ENCODE data around the gene OXNAD1.

DNA sequence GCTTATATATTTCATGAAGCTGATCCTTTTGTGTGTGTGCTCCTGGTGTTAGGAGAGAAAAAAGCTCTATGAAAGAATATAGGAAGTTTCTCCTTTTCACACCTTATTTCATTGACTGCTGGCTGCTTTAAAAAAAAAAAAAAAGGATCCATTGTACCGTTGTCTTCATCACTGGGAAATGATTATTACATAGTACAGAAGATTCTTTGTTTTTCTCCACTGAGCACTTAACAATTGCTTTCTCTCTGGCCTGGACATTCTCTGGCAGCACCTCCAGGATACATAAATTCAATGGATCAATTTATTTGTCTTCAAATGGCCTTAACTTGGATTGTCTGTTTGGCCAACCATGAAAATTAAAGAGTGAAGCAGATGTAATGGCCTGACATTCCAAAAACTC is 37.4 kb upstream of the OXNAD1 start:
- no peak for TF ChIP-seq CEBPB (IDR thresholded peaks at IDR 0.05)
- TF ChIP-seq FOXM1 (IDR thresholded peaks at IDR 0.05; ENCODE audit: borderline replicate concordance, low read depth): no peak
- TF ChIP-seq, protein P1, sequence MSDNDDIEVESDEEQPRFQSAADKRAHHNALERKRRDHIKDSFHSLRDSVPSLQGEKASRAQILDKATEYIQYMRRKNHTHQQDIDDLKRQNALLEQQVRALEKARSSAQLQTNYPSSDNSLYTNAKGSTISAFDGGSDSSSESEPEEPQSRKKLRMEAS (IDR thresholded peaks at IDR 0.05): no peak

Measured in Ishikawa (cell line).